GM21825 (cell line): ENCODE data around the gene MAGED4B.
"Not testable (repeated sequence)": the region's sequence is repeated elsewhere in the genome, so short reads cannot be mapped to it uniquely, and the experiment has no call there.

Experiments
- ATAC-seq: cut with Tn5 transposase; IDR thresholded peaks from one replicate; pipeline ENCODE4 v1.9.1; 2021; ENCODE audit warnings: mild to moderate bottlenecking, moderate library complexity; ENCODE audit not compliant: unreplicated experiment

The MAGED4B gene, protein sequence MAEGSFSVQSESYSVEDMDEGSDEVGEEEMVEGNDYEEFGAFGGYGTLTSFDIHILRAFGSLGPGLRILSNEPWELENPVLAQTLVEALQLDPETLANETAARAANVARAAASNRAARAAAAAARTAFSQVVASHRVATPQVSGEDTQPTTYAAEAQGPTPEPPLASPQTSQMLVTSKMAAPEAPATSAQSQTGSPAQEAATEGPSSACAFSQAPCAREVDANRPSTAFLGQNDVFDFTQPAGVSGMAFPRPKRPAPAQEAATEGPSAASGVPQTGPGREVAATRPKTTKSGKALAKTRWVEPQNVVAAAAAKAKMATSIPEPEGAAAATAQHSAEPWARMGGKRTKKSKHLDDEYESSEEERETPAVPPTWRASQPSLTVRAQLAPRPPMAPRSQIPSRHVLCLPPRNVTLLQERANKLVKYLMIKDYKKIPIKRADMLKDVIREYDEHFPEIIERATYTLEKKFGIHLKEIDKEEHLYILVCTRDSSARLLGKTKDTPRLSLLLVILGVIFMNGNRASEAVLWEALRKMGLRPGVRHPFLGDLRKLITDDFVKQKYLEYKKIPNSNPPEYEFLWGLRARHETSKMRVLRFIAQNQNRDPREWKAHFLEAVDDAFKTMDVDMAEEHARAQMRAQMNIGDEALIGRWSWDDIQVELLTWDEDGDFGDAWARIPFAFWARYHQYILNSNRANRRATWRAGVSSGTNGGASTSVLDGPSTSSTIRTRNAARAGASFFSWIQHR

DNA sequence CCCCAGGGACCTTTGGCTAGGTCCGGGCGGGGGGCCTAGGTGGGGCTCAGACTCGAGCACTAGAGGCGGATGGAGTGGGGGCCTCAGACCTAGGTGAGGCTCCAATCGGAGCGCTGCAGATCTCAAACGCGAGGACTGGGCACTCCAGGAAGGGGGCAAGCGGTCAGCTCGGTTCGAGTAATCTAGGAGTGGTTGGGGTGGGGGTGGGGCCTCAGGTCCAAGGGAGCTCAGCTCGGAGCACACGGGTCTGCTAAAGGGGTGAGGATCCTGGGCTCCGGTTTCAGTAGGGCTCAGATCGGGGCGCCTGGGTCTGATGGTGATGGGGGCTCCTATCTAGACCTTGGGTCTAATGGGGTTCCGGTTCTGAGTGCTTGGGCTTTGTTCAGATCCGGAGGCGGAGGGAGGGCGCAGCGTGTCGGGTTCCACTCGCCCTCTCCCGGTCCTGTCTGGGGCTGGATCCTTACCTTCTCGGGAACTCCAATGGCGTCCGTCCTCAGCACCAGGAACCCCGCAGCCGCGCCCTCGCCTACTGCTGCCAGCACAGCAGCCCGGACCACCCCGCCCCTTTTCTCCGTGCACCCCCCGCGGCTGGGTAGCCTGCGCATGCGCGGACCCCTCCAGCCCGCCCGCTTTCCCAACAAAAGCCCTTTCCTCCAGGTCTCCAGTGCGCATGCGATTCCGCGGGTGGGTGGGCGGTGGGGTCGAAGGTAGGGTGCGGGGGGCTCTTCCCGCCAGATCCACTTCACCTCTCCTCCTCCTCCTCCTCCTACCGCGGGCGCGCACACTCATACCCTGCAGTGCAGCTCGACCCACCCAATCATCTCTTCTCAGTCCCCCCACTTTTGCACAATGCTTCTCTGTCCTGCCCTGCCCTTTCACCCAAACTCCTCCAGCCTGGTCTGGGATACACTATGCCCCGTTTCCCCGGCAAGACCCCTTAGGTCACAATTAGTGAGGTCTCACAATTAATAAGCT is at the start of gene MAGED4B:
TSS of gene MAGED4B (minus strand) at position 518 of the 975 bp plus-strand sequence. CDS start 1,011 bp downstream, outside the sequence.
- not testable (repeated sequence) for ATAC-seq

DNA sequence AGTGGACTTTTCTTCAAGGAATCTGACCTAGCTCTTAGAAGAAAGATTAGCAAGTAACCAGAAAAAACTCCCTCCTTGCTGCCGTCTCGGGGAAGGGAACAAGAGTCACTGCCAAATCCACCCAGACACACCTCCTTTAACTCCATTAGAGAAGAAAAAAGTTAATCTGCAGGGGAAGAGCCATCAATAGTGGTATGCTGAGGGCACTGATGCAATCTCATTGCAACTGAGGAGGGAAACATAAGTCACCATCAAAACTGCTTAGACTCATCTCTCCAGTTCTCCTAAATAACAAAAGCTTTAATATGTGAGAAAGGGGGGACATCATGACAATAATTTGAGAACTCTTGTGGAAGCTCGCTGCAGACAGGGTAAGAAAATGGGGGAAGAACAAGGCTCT is 49.3 kb upstream of the MAGED4B start:
- no peak for ATAC-seq

DNA sequence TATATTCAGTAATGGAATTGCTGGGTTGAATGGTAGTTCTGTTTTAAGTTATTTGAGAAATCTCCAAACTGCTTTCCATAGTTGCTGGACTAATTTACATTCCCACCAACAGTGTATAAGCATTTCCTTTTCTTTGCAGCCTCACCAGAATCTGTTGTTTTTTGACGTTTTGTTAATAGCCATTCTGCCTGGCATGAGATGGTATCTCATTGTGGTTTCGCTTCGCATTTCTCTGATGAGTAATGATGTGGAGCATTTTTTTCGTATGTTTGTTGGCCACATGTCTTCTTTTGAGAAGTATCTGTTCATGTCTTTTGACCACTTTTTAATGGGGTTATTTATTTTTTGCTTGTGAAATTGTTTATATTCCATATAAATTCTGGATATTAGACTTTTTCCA is 13.6 kb upstream of the MAGED4B start:
- no peak for ATAC-seq

DNA sequence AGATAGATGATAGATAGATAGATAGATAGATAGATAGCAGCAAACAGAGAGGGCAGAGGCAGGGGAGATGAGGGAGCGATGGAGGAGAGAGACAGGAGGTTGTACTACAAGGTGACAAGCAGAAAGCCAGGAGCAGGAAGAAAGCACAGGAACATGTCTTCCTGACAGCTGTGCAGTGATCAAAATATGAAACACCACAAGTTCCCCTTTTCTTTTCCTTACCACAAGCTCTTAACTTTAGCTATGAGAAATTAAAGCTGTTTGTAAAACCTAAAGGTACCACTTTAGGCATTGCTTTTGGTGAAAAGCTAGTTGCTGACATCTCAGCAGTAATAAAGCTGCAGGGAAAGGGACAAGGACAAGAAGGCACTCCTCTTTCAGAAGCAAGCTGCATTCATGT is 9.1 kb upstream of the MAGED4B start:
- ATAC-seq = no peak

DNA sequence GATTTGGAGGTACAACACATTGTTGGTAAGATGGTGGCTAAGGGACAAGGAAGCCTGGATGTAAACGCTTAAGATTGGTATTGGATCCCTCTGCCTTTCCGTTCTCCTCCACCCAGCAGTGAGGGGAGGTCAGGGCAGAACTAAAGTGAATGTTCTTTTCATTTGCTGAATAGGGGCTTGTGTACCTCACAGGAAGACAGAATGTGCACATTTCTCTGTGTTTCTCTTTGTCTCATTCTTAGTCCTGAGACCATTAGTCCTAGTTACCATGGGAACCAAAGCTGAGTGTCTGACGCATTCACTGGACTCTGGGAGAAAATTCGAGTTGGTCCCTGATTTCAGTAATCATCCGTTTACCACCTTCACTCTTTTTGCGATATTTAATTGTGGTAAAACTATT is 26.7 kb downstream of the MAGED4B start:
- not testable (repeated sequence) for ATAC-seq

DNA sequence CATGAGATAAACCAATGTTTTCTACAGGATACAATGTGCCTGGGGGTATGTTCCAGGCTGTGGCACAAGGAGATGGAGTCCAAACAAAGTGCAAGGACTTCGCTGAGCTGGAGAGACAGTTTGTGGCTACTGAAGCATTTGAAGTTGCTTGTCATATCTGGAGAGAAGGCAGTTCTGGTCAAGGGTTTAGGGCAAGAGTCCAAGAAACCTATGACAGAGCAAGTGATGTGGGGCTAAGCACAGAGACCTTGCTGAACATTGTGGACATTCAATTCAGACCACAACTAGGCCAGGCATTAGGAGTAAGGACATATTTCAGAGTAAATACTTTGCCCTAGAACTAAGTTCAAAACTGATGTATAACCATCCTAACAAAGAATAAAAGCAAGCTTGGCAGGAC is 34.8 kb downstream of the MAGED4B start:
- no peak for ATAC-seq

DNA sequence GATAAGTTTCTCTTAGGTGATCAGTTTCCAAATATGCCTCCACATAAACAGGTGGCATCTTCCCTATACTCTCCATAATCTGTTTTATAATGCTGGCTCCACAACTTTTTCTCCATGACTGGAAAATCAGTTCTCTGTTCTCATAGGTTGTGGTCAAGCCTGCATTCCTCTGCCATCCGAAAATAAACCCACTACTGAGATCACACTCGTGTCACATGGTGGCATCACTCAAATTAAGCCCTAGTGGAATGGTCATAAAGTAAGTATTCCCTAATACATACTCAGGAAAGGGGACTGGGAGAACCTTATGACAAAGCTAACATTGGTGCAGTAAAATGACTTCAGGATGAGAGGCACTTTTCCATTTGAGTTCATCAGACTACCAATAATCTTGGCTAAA is 37.6 kb downstream of the MAGED4B start:
- no peak for ATAC-seq

DNA sequence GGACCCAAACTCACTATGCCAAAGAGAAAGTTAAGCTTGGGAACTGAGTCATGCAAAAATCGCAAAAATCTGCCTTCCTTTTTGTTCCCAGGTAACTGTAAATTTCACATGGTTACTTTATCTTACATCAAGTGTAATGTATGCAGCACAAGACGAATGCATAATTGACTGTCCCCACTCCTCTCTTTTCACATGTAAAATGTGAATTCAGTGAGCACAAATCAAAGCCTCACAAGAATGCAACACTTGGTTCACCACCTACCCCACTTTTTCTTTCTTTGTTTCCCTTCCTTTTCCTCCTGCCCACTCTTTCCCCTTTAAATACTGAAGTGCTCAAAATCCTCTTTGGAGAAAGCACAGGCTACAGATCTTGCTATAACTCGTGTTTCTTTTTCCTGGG is 53.2 kb downstream of the MAGED4B start:
- no peak for ATAC-seq
